MCF 10A (cell line): ENCODE measurements around the gene NSD1. TPM values are rescaled to one million over a fixed set of nuclear protein-coding genes. Genes with fewer than 3 reads are reported as not detected.

Experiments used
- BruUV-seq: library from RNA; stranded (reverse); fragments of 400-500 nt; replicated peaks from 2 replicates; lab custom pipeline; 2021; lab: Mats Ljungman, UMichigan
- CTCF ChIA-PET: fragments of 300-600 bp; sonication (Branson Sonifier 250); formaldehyde crosslinking; extraction: SDS; loops from one replicate; lab custom pipeline; 2021; ENCODE audit warnings: antibody characterized with exemption, inconsistent platforms; lab: Yijun Ruan, JAX
- POLR2A ChIA-PET: fragments of 300-600, 350-650 bp; sonication (Branson Sonifier 250); formaldehyde crosslinking; extraction: SDS; loops from one replicate; lab custom pipeline; 2020; ENCODE audit warnings: antibody characterized with exemption, inconsistent platforms; lab: Yijun Ruan, JAX
- DNase-seq: peaks from one replicate; pipeline ENCODE4 v3.0.0-alpha.2; 2018; ENCODE audit not compliant: unreplicated experiment
- H3K27ac Mint-ChIP-seq: one replicate; pipeline ENCODE4 v1.8.0; 2022; ENCODE audit warnings: mild to moderate bottlenecking, low read depth, mixed read lengths; ENCODE audit not compliant: unreplicated experiment
- H3K27me3 Mint-ChIP-seq: one replicate; pipeline ENCODE4 v1.8.0; 2022; ENCODE audit warnings: mixed read lengths; ENCODE audit not compliant: insufficient read depth, unreplicated experiment
- H3K36me3 Mint-ChIP-seq: one replicate; pipeline ENCODE4 v1.8.0; 2022; ENCODE audit warnings: mild to moderate bottlenecking, moderate library complexity, mixed read lengths; ENCODE audit not compliant: insufficient read depth, unreplicated experiment
- H3K4me1 Mint-ChIP-seq: one replicate; pipeline ENCODE4 v1.8.0; 2022; ENCODE audit warnings: mixed read lengths; ENCODE audit not compliant: insufficient read depth, unreplicated experiment
- H3K4me3 Mint-ChIP-seq: one replicate; pipeline ENCODE4 v1.8.0; 2022; ENCODE audit warnings: mild to moderate bottlenecking, moderate library complexity, mixed read lengths; ENCODE audit not compliant: unreplicated experiment
- H3K9me3 Mint-ChIP-seq: one replicate; pipeline ENCODE4 v1.8.0; 2022; ENCODE audit warnings: mixed read lengths; ENCODE audit not compliant: unreplicated experiment
- intact Hi-C: fragments of 100-400 bp; cut with micrococcal nuclease; formaldehyde crosslinking; loops from 2 replicates; pipeline ENCODE4 v1.14.1; 2022
- total RNA-seq: library from RNA; stranded (reverse); gene quantifications from 2 replicates; pipeline ENCODE4 v1.2.3, GENCODE V29; 2022
- TF ChIP-seq, protein P1 (sequence below): fragments of 200-600 bp; IDR thresholded peaks from one replicate; pipeline ENCODE4 v1.8.0; 2022; ENCODE audit warnings: antibody characterized with exemption, mild to moderate bottlenecking; ENCODE audit not compliant: unreplicated experiment

The NSD1 gene
- total RNA-seq, 1 experiment from 2014 or later = 110 TPM

DNA sequence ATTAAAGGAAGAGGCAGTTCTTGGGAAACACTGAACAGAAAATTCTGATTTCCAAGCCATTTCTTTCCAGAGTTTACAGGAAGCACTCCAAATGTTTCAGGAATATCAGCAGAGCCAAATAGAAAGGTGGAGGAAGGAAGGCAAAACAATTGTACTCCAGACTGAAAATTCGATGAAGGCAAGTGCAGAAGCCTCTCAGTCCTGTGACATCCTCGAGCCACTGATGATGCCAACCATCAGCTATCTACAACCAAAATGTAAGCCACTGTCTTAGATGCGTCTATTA, 215.7 kb downstream of the NSD1 start:
- no peak overlapping the region for H3K27ac Mint-ChIP-seq
- no peak for DNase-seq
- TF ChIP-seq, protein P1, sequence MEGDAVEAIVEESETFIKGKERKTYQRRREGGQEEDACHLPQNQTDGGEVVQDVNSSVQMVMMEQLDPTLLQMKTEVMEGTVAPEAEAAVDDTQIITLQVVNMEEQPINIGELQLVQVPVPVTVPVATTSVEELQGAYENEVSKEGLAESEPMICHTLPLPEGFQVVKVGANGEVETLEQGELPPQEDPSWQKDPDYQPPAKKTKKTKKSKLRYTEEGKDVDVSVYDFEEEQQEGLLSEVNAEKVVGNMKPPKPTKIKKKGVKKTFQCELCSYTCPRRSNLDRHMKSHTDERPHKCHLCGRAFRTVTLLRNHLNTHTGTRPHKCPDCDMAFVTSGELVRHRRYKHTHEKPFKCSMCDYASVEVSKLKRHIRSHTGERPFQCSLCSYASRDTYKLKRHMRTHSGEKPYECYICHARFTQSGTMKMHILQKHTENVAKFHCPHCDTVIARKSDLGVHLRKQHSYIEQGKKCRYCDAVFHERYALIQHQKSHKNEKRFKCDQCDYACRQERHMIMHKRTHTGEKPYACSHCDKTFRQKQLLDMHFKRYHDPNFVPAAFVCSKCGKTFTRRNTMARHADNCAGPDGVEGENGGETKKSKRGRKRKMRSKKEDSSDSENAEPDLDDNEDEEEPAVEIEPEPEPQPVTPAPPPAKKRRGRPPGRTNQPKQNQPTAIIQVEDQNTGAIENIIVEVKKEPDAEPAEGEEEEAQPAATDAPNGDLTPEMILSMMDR = no peak
- BruUV-seq = no TSS peak
- ChIA-PET CTCF (interaction anchor here (0.6 to 5.2 kb wide), 8 partner anchors 19 to 213 kb away, joined by 3 to 44 read pairs (median 6); no protein-coding TSS in a partner anchor), POLR2A (interaction anchor here (0.6 to 1.1 kb wide), 2 partner anchors 77 to 608 kb away, joined by 3 to 4 read pairs; no protein-coding TSS in a partner anchor)
- H3K36me3 Mint-ChIP-seq = peaks cover 34% of the 10 kb centered on the region
- intact Hi-C loops = no loop called here
- H3K9me3 Mint-ChIP-seq = no peaks in the 10 kb centered on the region
- H3K27me3 Mint-ChIP-seq = no peaks in the 10 kb centered on the region
- peaks cover 27% of the 10 kb centered on the region for H3K4me1 Mint-ChIP-seq
- peak overlapping the region; percentile 93 for H3K4me3 Mint-ChIP-seq

DNA sequence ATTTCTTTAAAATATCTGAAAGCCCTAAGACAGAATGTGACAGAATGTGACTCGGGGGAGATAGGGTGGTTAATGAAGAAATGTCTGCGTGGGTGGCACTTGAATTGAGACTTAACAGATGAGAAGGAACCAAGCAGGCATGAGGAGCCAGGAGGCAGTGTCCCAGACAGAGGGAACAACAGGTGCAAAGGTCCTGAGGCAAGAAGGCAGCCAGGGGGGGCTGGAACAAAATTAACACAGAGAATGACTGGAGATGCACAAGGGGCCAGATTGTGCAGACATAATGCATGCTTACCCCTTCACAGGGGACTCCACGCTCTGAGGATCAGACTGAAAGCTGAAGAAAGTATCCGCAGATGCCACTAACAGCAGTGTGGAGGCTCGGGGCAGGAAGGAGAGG, 216.2 kb downstream of the NSD1 start:
- ChIA-PET CTCF (interaction anchor here (0.6 to 5.2 kb wide), 9 partner anchors 15 to 811 kb away, joined by 3 to 44 read pairs (median 8); no protein-coding TSS in a partner anchor), POLR2A (interaction anchor here (0.6 to 4.1 kb wide), 8 partner anchors 21 to 608 kb away, joined by 3 to 58 read pairs (median 7); partner anchors contain the start of genes PRELID1 and RAB24)
- Mint-ChIP-seq H3K4me3 (peak overlapping the region; percentile 93), H3K36me3 (peaks cover 30% of the 10 kb centered on the region), H3K9me3 (no peaks in the 10 kb centered on the region), H3K27ac (peak overlapping the region; percentile 98), H3K4me1 (peaks cover 27% of the 10 kb centered on the region), H3K27me3 (no peaks in the 10 kb centered on the region)
- intact Hi-C loops = no loop called here
- TF ChIP-seq, protein P1 = no peak
- DNase-seq = no peak
- BruUV-seq = no TSS peak

Other genes starting within 250 kb of the NSD1 start
- gene HK3, start 234.4 kb upstream of the NSD1 start, total RNA-seq = not detected in 2 replicates
- 79.3 and 96.3 TPM in 2 replicates for gene UIMC1, start 127.0 kb upstream of the NSD1 start, total RNA-seq
- 32.5 and 36.6 TPM in 2 replicates for gene ZNF346, start 111.1 kb upstream of the NSD1 start, total RNA-seq
- 1.5 and 1.8 TPM in 2 replicates for gene FGFR4, start 46.9 kb upstream of the NSD1 start, total RNA-seq
- gene RAB24, start 169.9 kb downstream of the NSD1 start, total RNA-seq = 34.3 and 42.6 TPM in 2 replicates
- gene PRELID1, start 170.0 kb downstream of the NSD1 start, total RNA-seq = 217 and 267 TPM in 2 replicates
- 8.4 and 13.2 TPM in 2 replicates for gene MXD3, start 178.1 kb downstream of the NSD1 start, total RNA-seq
- 221 and 279 TPM in 2 replicates for gene LMAN2, start 217.9 kb downstream of the NSD1 start, total RNA-seq
- gene RGS14, start 224.2 kb downstream of the NSD1 start, total RNA-seq = 7.8 and 12.6 TPM in 2 replicates